GM12878 (cell line): ENCODE data around the gene RBBP6.

Experiments used
- CBFB ChIP-seq: IDR thresholded peaks from 2 replicates; pipeline ENCODE4 v1.6.1; 2016; ENCODE audit warnings: antibody characterized with exemption, low read depth
- JUNB ChIP-seq: IDR thresholded peaks from 2 replicates; pipeline ENCODE4 v1.6.1; 2016; ENCODE audit warnings: antibody characterized with exemption, mild to moderate bottlenecking
- SREBF2 ChIP-seq: IDR thresholded peaks from 2 replicates; pipeline ENCODE4 v1.6.1; 2012; ENCODE audit warnings: mild to moderate bottlenecking, low read length
- TF ChIP-seq, protein P1 (sequence below), 3 experiments: IDR thresholded peaks in 2 of 3; conservative IDR thresholded peaks in 1 of 3; 2 replicates each; pipeline ENCODE4 v1.5.1; 2011; ENCODE audit warnings: low read depth in 3 of 3, low read length in 3 of 3, mild to moderate bottlenecking in 3 of 3, control low read depth in 2 of 3, moderate library complexity in 2 of 3, inconsistent platforms in 1 of 3, mixed read lengths in 1 of 3; ENCODE audit not compliant: control insufficient read depth in 2 of 3, insufficient read depth in 1 of 3; ENCODE audit errors: extremely low read depth in 1 of 3

DNA sequence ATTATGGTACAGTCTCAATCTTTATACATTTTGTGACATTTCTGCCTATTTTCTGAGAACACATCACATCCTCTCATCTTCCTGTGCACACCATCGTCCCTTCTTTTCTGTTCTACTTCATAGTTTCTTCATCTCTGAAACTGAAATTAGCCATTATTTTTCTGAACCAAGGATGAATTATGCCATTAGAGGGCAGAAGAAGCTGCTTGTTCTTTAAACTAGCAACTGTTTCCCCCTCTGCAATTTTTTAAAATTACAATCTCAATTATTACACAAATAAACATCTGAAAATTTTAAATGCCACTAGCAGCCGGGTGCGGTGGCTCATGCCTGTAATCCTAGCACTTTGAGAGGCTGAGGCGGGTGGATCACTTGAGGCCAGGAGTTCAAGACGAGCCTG is 41.3 kb downstream of the RBBP6 start:
- TF ChIP-seq SREBF2 = no peak
- TF ChIP-seq, protein P1, sequence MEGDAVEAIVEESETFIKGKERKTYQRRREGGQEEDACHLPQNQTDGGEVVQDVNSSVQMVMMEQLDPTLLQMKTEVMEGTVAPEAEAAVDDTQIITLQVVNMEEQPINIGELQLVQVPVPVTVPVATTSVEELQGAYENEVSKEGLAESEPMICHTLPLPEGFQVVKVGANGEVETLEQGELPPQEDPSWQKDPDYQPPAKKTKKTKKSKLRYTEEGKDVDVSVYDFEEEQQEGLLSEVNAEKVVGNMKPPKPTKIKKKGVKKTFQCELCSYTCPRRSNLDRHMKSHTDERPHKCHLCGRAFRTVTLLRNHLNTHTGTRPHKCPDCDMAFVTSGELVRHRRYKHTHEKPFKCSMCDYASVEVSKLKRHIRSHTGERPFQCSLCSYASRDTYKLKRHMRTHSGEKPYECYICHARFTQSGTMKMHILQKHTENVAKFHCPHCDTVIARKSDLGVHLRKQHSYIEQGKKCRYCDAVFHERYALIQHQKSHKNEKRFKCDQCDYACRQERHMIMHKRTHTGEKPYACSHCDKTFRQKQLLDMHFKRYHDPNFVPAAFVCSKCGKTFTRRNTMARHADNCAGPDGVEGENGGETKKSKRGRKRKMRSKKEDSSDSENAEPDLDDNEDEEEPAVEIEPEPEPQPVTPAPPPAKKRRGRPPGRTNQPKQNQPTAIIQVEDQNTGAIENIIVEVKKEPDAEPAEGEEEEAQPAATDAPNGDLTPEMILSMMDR (IDR thresholded peaks at IDR 0.05 in 2 of 3, conservative IDR thresholded peaks at IDR 0.05 in 1 of 3; ENCODE audit: control insufficient read depth in 2 of 3, extremely low read depth in 1 of 3, insufficient read depth in 1 of 3, low read depth in 3 of 3, low read length in 3 of 3) = peak; percentile 6 to 29 (median 10); a peak in 1 of 6 replicates
- TF ChIP-seq JUNB = no peak
- no peak for TF ChIP-seq CBFB
